Psoas muscle (tissue), 8 donors: ENCODE data around the gene DNHD1. TPM values are rescaled to one million over a fixed set of nuclear protein-coding genes. Genes with fewer than 3 reads are reported as not detected.

Source experiments
- ATAC-seq, 4 donors: fragments of 200-7000 bp; cut with Tn5 transposase; one replicate each; pipeline ENCODE4 v1.9.1; 2020; ENCODE audit warnings: moderate library complexity in 3 of 4, mild to moderate bottlenecking in 2 of 4
- DNase-seq, 2 donors: peaks; one replicate each; pipeline ENCODE4 v3.0.0-alpha.2; 2020
- H3K27ac ChIP-seq: fragments of 200-600 bp; one replicate; pipeline ENCODE4 v1.8.0; 2022
- H3K27me3 ChIP-seq, 3 donors: fragments of 200-600 bp in 1 of 3; one replicate each; pipeline versions ENCODE4 v1.6.1 to v1.8.0; 2013 to 2022; ENCODE audit warnings: low read length in 2 of 3, mild to moderate bottlenecking in 2 of 3, moderate library complexity in 1 of 3; ENCODE audit not compliant: insufficient read depth in 3 of 3
- H3K36me3 ChIP-seq, 2 donors: fragments of 200-600 bp in 1 of 2; one replicate each; pipeline versions ENCODE4 v1.6.1 to v1.8.0; 2013 to 2022; ENCODE audit warnings: low read depth in 1 of 2, mild to moderate bottlenecking in 1 of 2, moderate library complexity in 1 of 2; ENCODE audit not compliant: insufficient read depth in 1 of 2
- H3K4me1 ChIP-seq: fragments of 200-600 bp; one replicate; pipeline ENCODE4 v1.8.0; 2022
- H3K4me3 ChIP-seq: fragments of 200-600 bp; one replicate; pipeline ENCODE4 v1.8.0; 2022; ENCODE audit warnings: mild to moderate bottlenecking
- H3K9me3 ChIP-seq: fragments of 200-600 bp; one replicate; pipeline ENCODE4 v1.8.0; 2022
- WGBS, 3 donors: extraction: QIAGEN DNeasy Blood & Tissue Kit; methylation state at CpG; one replicate each; pipeline versions ENCODE4 v1.1.6 to v1.1.7; 2013; 5-methylcytosine and 5-hydroxymethylcytosine counted together
- intact Hi-C, 2 donors: fragments of 100-400 bp; cut with DNase I; formaldehyde crosslinking; loops; one replicate each; pipeline versions ENCODE4 v1.11.0 to v1.14.2; 2022
- polyA plus RNA-seq, 3 donors: library from polyadenylated mRNA; stranded (reverse); fragments of 200-250 nt; gene quantifications; one replicate each; pipeline ENCODE4 v1.2.3, GENCODE V29; 2013
- total RNA-seq, 4 donors: library from RNA; stranded (reverse); fragmentation: NEBNext Ultra II Directional in 2 of 4; extraction: Animal tissue kit (Norgen Biotek cat#: 25700) in 2 of 4; gene quantifications; one replicate each; pipeline versions ENCODE4 v1.2.1 to v1.2.4, GENCODE V29; 2021 to 2023
- TF ChIP-seq, protein P1 (sequence below): fragments of 200-600 bp; IDR thresholded peaks from one replicate; pipeline ENCODE4 v1.8.0; 2022; ENCODE audit warnings: antibody characterized with exemption
- donor health status: healthy with polysubstance abuse.
- donor health status: DM: no; HTN: no; CAD: no; lungs with moderate emphysema.
- donor health status: Bipolar disorder and iron deficiency.
- donor health status: healthy.
- donor health status: DM: yes; HTN: yes; CAD: no.
- donor health status: DM: no; HTN: no; CAD: no.
- donor health status: DM: no; HTN: no; CAD: no.
- donor health status: DM: yes; HTN: yes; CAD: no.

Gene DNHD1
- total and polyA plus RNA-seq, 7 donors, result 2.0 to 9.0 (median 3.4) TPM

DNA sequence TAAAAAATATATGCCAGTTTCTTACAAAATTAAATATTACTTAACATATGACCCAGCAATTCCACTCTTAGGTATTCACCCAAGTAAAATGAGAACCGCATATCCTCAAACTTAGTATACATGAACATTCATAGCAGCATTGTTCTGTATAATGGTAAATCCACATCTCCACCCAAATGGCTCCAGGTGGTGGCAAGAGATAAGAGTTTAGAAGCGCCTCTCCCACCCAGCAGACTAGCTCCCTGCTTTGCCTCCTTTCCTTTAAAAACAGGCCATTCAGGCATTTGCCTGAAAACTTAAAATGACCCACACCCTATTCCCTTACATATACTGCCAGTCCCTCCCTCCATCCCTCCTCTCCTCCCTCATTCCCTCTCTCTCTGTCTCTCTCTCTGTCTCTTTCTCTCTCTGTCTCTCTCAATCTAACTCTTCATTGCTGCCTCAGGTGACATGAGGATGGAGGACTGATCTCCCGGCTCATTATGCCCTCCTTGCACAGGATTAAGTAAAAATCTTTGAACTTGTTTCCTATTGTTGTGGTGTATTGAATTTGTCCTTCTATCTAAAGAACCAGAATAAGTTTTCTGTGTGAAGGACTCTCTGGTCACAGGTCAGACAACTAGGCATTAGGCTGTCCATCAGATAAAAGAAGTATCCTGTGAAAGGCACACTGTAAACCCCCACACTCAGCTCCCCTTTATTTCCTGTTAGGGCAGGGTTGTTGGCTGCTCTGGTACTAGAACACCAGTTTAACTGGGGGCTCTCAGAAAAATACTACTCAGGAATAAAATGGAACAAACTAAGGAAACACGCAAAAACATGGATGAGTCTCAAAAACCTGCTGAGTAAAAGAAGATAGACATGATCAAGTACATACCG, 58.0 kb downstream of the DNHD1 start:
- Histone ChIP-seq H3K27ac (no peak overlapping the region), H3K4me1 (peaks cover 20% of the 10 kb centered on the region), H3K27me3 (no peaks in the 10 kb centered on the region), H3K9me3 (no peaks in the 10 kb centered on the region), H3K36me3 (no peaks in the 10 kb centered on the region), H3K4me3 (no peak overlapping the region)
- intact Hi-C loops, result no loop called here
- WGBS, 3 donors, result 89 to 93% (median 92%) methylated on average over 5 of the region's 5 CpGs
- no peak for ATAC-seq
- TF ChIP-seq, protein P1, sequence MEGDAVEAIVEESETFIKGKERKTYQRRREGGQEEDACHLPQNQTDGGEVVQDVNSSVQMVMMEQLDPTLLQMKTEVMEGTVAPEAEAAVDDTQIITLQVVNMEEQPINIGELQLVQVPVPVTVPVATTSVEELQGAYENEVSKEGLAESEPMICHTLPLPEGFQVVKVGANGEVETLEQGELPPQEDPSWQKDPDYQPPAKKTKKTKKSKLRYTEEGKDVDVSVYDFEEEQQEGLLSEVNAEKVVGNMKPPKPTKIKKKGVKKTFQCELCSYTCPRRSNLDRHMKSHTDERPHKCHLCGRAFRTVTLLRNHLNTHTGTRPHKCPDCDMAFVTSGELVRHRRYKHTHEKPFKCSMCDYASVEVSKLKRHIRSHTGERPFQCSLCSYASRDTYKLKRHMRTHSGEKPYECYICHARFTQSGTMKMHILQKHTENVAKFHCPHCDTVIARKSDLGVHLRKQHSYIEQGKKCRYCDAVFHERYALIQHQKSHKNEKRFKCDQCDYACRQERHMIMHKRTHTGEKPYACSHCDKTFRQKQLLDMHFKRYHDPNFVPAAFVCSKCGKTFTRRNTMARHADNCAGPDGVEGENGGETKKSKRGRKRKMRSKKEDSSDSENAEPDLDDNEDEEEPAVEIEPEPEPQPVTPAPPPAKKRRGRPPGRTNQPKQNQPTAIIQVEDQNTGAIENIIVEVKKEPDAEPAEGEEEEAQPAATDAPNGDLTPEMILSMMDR, result no peak
- DNase-seq, result no peak

DNA sequence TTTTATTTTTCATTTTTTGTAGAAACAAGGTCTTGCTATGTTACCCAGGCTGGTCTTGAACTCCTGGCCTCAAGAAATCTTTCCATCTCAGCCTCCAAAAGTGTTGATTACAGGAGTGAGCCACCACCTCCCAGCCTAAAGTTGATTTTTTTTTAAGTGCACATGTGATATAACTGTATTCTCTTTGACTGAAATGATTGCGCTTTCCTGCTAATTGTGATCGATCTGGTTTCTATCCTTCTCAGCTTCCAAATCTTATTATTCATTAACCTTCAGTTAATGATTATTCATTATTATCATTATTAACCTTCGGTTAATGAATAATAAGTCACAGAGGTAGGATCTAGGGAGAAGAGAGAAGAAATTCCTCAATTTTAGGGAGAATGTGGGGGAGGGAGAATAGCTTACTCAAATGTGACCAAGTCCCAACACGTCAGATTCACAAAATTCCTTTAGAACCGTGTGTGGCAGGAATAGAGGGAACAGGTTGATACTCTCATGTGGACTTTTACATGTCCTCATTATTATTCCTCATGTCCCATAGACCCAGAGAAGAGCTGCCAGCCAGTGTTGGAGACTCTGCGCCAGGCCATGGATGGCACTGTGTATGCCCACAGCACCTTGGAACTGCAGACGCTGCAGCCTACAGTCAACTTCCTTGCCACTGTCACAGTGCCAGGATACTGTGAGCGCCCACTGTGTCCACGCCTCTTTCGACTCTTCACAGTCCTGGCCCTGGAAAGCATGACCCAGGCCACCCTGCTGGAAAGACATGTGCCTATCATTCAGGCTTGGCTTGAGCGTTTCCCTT, 59.3 kb downstream of the DNHD1 start:
- Histone ChIP-seq H3K27ac (no peak overlapping the region), H3K27me3 (no peaks in the 10 kb centered on the region), H3K4me1 (peaks cover 24% of the 10 kb centered on the region), H3K4me3 (no peak overlapping the region), H3K9me3 (no peaks in the 10 kb centered on the region), H3K36me3 (no peaks in the 10 kb centered on the region)
- TF ChIP-seq, protein P1, result no peak
- intact Hi-C loops, result no loop called here
- 91 to 94% (median 92%) methylated on average over 11 of the region's 11 CpGs for WGBS, 3 donors
- ATAC-seq, result no peak
- DNase-seq, result no peak

DNA sequence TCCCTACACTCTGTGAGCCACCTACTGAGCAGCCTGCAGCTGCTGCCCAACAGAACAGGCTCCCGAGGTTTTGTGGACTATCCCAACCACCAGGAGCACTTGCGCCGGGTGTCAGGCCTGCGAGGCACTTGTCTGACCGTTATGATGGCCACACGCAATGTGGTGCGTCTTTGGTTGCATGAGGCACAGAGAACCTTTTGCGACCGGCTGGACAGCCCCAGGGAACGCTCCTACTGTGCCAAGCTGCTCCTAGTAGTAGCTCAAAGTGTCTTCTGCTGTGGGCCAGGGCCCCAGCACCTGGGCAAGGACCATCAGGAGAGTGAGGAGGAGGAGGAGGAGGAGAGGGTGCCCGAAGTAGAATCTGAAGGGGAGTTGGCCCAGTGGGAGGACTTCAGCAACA, 60.0 kb downstream of the DNHD1 start:
- 95 to 97% (median 97%) methylated on average over 11 of the region's 11 CpGs for WGBS, 3 donors
- TF ChIP-seq, protein P1, result no peak
- Histone ChIP-seq H3K9me3 (no peaks in the 10 kb centered on the region), H3K4me3 (no peak overlapping the region), H3K27me3 (no peaks in the 10 kb centered on the region), H3K36me3 (no peaks in the 10 kb centered on the region), H3K27ac (no peak overlapping the region), H3K4me1 (peaks cover 24% of the 10 kb centered on the region)
- no peak for DNase-seq
- no peak for ATAC-seq
- intact Hi-C loops, result no loop called here

DNA sequence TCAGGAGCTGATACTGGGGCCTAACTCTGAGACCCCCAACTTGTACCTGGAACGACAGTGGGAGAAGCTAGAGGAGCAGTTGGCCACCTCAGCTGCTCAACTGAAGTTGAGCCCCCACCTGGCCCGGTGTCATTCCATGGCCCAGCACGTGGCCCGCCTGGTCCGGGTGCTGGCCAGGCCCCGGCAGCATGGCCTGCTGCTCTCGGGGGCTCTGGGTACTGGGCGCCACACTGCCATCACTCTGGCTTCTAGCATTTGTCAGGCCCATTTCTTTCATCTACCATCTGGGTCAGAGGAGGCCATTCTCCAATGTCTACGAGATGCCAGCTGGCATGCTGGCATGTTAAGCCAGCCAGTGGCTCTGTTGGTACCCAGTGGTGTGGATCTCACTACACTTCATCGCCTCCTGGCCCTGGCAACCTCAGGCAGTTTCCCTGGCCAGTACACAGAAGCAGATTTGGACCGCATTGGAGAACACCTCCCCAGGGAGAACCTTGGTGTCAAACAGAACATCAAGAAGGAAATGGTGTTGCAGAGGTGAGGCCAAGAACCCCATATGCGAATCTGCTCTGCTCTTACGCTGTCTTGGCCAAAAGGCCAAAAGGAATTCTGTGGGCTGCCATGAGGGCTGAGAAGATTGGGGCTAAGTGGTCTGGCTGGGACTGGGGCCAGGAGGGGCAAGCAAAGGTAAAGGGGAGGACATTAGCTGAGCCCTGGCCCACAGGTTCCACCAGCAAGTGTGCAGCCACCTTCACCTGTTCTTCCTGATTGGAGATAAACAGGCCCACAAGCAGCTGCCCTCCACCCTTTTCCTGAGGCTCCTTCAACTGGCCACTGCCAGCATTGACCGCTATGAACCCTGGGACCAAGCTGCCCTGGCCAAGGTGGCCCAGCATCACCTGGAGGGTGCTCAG, 60.9 kb downstream of the DNHD1 start:
- WGBS, 3 donors, result 49 to 71% (median 50%) methylated on average over 14 of the region's 14 CpGs
- Histone ChIP-seq H3K36me3 (peaks cover 0 to 2% of the 10 kb centered on the region in 2 donors), H3K27me3 (no peaks in the 10 kb centered on the region), H3K27ac (no peak overlapping the region), H3K9me3 (no peaks in the 10 kb centered on the region), H3K4me3 (no peak overlapping the region), H3K4me1 (peaks cover 24% of the 10 kb centered on the region)
- peak; percentile 30 to 54 (median 40) for ATAC-seq
- TF ChIP-seq, protein P1, result no peak
- intact Hi-C loops, result no loop called here
- no peak for DNase-seq
